ENCODE results near the gene EMP2.
"Not testable (repeated sequence)": the region's sequence is repeated elsewhere in the genome, so short reads cannot be mapped to it uniquely, and the experiment has no call there.

The EMP2 gene

DNA sequence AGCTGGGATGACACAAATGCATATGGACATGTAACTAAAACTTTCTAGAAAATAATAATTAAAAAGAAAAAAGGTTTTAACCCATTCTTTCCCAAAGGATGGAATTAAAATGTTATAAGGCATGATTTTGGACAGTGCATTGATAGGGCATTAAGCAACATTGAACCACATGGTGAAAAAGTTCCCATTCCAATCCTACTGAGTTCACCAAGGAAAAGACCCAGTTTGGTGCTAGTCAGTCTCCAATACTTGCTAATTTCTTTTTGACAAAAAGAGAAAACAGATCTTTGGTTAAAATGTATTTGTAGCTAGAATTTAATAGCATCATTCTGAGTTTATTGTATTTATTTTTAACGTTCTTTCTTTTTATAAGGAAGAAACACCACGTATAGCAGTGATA lies 28.1 kb downstream of the EMP2 start:
- no peak for DNase-seq (ENCODE audit: low read depth)

DNA sequence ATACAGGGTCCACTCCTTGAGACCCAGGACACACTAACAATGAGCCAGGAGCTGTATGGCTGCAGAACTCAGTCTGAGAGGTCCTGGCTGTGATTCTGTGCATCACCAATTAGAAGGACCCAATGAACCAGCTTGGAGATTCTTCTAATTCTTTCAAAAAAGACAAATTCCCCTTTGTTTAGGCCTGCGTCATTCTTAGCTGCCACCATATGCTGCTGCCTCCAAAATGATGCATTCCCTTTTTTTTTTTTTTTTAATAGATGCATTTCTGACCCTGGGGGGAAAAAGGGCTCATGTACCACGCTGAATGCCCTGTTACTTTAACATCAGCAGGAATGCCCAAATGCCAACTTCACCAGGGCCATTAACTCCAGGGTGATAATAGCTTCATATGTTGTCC lies 28.5 kb downstream of the EMP2 start:
- DNase-seq (ENCODE audit: low read depth) = no peak

DNA sequence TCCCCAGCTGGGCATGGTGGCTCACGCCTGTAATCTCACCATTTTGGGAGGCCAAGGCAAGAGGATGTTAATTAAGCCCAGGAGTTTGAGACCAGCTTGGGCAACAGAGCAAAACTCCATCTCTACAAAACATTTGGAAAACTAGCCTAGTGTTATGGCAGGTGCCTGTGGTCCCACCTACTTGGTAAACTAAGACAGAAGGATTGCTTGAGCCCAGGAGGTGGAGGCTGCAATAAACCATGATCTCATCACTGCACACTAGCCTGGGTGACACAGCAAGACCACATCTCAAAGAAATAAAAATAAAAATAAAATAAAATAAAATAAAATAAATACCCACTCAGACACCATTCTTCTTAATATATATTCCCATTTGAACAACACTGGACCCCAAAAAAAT lies 32.0 kb downstream of the EMP2 start:
- DNase-seq (ENCODE audit: low read depth) = no peak

DNA sequence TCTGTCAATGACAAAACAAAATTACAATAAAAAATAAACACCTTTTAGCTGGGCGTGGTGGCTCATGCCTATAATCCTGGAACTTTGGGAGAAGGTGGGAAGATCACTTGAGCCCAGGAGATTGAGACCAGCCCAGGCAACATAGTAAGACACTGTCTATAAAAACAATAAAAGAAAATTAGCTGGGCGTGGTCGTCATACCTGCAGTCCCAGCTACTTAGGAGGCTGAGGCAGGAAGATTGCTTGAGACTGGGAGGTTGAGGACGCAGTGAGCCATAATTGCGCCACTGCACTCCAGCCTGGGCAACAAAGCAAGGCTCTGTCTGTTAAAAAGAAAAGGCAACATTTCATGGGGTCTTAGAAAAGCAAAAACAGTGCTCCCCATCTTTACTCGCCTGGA lies 32.7 kb downstream of the EMP2 start:
- no peak for DNase-seq (ENCODE audit: low read depth)

DNA sequence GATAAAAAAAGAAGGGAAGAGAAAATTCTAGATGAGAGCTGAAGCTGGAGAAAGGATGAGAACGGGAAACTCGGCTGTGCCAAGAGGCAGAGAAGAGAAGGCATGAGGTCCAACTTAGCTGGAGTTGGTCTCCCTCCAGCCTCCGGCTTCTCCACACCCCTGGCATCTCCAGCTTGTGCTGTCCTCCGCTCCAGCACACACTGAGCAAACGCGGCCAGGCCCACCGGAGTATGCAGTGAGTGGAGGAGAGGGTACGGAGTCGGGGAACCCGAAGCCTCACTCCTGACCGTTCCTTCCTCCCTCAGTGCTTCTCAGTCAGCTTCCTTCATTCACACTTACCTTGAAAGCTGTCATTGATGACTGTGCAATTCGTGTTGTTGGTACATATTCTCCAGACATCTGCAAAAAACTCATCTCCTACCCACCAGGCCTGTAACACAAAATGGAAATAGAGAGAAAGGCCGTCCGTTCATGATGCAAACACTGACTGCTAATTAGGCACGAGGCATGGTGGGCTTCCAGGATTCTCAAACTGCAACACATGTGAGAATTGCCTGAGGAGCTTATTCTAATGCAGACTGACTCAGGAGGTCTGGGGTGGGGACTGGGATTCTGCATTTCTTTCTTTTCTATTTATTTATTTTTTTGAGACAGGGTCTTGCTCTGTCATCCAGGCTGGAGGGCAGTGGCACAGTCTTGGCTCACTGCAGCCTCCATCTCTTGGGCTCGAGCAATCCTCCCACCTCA lies 37.0 kb downstream of the EMP2 start:
- DNase-seq (ENCODE audit: low read depth) = no peak

DNA sequence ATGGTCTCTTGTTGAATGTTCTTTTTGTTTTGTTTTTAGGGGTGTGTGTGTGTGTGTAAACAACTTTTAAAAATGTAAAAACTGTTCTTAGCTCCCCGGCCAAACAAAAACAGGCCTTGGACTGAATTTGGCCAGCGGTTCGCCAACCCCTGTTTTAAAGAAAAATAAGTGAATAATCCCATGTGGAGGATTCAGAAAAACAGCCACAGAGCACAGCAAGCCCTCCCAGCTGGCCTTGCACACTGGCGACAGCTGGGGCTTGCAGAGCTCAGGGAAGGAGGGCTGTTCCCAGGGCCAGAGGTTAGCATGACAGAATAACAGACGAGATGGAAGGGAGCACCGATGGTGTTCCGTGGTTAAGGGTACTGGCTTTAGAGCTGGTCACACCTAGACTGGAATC lies 39.0 kb downstream of the EMP2 start:
- DNase-seq (ENCODE audit: low read depth) = no peak

DNA sequence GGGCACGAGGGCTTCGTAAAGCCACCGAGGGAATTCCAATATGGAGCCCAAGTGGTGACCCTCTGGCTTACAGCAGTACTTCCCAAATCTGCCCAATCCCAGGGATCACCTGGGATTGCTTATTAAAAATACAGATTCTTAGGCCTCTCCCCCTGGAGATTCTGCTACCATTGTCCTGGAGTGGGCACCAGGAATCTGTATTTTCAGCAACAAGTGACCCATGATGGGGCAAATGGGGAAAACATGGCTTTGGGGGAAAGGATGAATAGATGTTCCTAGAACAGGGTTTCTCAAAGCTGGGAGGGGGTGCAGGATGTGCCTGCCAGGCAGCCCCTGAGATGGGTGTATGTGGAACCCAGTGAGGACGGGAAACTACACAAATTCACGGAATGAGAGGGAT lies 40.6 kb downstream of the EMP2 start:
- DNase-seq (ENCODE audit: low read depth) = no peak

DNA sequence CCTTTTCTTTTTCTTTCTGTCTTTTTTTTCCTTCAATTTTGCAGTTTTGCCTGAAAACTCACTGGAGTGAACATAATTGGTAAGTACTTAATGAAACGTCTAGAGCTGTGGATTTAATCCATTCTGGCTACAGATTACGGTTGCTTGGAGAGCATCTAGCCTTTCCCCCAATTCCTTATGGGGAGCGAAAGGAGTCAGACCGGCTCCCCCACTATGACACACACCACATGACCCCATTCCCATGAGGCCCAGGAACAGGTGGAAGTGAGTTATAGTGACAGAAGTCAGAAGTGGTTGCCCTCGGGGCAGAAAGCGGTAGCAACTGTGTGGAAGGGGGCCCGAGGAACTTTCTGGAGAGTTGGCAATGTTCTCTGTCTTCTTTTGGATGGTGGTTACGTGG lies 41.2 kb downstream of the EMP2 start:
- no peak for DNase-seq (ENCODE audit: low read depth)

DNA sequence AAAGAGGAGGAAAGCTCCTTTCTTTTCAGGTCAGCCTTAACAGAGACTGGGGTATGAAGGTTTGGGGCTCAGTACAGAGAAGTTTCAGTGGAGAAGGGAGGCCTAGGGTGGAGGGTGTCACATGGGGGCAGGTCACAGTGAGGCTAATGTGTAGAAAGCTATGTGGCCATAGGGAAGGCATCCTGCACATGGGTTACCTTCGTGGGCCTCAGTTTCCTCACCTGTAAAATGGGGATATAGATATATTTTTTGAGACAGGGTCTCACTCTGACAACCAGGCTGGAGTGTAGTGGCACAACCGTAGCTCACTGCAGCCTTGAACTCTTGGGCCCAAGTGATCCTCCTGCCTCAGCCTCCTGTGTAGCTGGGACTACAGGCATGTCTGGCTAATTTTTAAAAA lies 41.8 kb downstream of the EMP2 start:
- DNase-seq (ENCODE audit: low read depth) = no peak

DNA sequence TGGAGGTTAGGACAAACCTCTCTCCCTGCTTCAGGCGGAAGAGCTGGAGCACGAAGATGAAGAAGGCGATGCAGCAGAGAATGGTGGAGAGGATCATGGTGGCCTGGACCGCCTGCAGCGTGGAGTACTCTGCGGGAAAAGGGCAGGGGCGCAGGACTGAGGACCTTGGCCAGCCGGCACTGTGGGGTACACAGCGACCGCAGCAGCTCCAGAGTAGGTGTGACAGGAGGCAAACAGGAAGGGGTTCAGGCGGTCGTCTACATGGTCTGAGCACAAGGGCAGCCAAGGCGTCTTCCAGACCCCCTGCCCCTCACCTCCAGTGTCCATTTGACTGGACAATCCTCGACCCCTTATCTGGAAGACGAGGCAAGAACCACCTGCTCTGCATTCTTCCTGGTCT lies 42.5 kb downstream of the EMP2 start:
- DNase-seq (ENCODE audit: low read depth) = no peak

DNA sequence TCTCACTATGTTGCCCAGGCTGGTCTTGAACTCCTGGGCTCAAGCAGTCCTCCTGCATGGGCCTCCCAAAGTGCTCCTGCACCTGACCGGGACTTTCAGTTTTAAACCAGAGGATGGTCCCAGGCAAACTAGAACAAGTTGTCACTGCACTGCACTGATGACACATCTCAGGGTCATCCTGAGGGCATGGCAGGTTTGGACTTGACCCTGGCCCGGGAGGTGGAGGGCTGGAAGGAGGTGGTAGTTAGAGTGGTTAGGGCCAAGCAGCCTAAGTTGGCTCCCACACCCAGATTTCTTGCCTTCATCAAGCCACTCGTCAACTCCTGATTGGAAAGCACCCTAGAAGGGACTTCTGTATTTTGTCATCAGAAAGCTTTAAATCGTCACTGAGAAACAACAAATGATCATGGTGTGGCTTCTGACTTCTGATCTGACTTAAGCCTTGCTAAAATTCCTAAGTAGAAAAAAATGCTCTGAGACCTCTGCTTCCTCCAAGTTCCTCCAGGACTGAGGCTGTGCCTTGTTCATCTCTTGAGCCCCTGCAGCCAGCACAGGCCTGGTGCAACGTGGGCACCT lies 43.5 kb downstream of the EMP2 start:
- DNase-seq (ENCODE audit: low read depth) = no peak

DNA sequence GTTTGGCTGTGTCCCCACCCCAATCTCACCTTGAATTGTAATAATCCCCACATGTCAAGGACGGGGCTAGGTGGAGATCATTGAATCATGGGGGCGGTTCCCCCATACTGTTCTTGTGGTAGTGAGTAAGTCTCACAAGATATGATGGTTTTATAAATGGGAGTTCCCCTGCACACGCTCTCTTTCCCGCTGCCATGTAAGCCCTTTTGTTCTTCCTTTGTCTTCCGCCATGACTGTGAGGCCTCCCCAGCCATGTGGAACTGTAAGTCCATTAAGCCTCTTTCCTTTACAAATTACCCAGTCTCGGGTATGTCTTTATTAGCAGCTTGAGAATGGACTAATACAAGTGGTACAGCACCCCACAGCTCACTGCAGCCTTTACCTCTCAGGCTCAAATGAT lies 44.1 kb downstream of the EMP2 start:
- not testable (repeated sequence) for DNase-seq (ENCODE audit: low read depth)

DNA sequence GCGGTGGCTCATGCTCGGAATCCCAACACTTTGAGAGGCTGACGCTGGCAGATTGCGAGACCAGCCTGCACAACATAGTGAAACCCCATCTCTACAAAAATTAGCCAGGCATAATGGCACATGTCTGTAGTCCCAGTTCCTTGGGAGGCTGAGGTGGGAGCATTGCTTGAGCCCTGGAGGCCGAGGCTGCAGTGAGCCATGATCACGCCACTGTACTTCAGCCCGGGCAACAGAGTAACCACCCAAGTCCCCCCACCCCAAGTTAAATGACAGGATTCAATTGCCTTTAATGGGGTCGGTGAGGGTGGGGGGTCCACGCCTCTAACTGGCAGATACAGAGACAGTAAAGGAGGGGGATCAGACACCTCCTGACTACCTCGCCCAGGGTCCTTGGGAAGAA lies 44.9 kb downstream of the EMP2 start:
- DNase-seq (ENCODE audit: low read depth) = no peak

DNA sequence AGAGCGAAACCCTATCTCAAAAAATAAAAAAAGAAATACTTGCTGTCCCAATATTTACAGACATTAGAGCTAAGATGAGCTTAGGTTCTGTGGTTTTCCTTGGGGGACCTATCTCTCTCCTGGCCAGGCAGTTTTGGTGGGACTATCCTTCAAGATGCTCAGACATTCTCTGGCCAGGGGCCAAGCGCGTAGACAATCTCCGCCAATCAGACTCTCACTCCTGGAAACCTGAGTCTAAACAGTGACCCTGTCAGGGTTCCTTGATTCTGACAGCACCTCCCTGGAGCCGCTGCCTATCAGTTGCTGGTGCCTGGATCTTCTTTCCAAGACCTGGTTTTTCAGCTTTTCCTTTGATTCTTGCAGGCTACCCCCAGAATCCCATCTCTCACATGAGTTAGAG lies 45.6 kb downstream of the EMP2 start:
- no peak for DNase-seq (ENCODE audit: low read depth)

DNA sequence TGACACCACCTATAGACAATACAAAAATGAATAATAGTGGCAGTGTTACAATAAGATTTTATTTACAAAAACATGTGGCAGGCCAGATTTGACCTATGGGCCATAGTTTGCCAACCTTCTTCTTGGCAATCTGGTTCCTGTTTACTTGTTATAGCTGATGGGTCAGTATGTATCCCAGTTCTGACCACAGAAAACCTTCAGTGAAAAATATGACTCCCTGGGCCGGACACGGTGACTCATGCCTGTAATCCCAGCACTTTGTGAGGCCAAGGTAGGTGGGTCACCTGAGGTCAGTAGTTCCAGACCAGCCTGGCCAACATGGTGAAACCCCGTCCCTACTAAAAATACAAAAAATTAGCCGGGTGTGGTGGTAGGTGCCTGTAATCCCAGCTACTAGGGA lies 46.8 kb downstream of the EMP2 start:
- not testable (repeated sequence) for DNase-seq (ENCODE audit: low read depth)

DNA sequence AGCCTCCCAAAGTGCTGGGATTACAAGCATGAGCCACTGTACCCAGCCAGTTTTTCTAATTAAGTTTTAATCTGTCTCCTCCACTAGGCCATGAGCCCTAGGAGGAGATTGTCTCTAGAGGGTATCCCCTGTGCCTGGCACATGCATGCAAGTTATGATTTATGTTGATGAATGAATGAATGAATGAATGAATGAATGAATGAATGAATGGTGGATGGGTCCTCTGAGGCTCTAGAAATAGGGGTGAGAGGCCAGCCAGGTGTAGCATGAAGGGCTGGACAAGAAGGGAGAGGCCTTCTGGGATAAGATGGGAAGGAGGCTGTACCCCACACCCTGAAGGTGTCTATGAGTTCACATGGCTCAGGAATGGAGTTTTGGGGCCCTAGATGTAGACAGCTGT lies 48.8 kb downstream of the EMP2 start:
- no peak for DNase-seq (ENCODE audit: low read depth)

DNA sequence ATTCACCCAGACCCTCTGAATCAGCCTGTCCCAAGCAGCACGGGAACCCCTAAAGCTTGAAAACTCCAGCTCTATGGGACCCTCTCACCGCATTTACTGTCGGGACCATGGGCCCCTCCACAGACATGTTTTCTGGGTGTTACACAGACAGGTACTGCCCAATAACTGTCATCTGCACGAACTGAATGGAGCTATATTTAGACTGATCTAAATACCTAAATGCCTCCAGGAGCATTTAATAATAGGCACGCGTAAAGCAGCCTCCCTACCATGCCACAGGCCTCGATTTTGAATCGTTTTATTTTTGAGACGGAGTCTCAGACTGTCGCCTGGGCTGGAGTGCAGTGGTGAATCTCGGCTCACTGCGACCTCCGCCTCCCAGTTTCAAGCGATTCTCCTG lies 49.7 kb downstream of the EMP2 start:
- DNase-seq (ENCODE audit: low read depth) = no peak

DNA sequence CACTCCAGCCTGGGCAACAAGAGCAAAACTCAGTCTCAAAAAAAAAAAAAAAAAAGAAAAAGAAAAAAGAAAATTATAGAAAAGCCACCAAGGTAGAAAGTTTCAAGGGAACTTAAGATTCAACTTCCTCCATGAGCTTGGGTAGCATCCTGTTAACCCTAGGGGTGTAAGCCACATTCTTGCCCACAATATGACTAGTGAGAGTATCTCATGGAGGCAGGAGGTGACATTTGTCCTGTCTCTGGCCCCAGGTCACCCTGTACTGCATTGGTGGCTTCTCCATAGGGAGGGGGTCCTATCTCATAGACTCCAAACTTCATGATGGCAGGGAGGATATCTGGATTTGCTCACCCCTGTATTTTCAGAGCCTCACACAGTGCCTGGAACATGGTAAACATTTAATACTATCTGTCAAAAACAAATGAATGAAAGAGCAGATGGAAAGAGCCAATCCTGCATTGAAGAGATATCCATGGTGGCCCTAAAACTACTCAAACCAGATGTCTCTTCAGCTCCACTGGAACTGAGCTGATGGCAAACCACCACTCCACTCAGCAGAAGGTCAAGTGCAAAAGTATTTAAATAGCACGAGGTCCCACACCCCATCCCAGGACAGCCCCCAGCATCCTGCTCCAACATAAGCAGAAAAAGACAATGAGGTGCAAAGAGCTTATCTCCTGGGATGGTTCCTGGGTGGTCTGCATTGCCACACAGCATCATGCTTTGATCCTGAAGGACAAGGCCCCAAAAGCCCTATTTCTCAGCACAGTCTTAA lies 50.3 kb downstream of the EMP2 start:
- no peak for DNase-seq (ENCODE audit: low read depth)

DNA sequence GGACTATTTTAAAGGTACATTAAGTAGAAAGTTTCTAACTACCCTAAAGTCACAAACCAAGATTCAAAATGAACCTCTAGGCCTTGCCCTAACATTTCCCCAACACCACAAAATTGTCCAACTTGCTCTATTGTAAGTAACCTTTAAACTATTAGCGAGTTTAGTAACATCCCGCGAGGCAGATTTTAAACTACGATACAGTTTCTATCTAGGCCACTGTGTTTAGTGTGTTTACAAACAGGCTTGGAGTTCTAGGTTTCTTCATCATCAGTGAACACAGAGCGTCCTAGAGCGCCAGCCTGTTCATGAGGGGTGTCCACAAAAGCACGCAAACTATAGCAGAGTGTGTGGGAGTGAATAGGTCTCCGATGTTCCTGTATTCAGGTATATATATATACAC lies 51.8 kb downstream of the EMP2 start:
- no peak for DNase-seq (ENCODE audit: low read depth)

DNA sequence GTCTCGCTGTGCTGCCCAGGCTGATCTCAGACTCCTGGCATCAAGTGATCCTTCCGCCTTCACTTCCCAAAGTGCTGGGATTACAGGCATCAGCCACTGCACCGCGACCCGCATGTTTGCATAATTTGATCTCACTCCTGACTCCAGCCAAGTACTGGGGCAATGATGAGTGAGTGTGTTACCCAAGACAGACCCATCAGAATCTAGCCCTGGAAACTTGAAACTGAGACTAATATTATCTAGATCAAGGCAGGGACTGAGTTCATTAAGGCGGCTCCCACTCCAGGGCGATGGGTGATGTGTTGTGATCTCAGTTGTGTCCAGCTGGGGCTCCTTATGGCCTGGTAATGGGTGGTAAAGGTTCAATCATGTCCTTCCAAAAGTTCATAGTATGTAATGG lies 53.4 kb downstream of the EMP2 start:
- no peak for DNase-seq (ENCODE audit: low read depth)

DNA sequence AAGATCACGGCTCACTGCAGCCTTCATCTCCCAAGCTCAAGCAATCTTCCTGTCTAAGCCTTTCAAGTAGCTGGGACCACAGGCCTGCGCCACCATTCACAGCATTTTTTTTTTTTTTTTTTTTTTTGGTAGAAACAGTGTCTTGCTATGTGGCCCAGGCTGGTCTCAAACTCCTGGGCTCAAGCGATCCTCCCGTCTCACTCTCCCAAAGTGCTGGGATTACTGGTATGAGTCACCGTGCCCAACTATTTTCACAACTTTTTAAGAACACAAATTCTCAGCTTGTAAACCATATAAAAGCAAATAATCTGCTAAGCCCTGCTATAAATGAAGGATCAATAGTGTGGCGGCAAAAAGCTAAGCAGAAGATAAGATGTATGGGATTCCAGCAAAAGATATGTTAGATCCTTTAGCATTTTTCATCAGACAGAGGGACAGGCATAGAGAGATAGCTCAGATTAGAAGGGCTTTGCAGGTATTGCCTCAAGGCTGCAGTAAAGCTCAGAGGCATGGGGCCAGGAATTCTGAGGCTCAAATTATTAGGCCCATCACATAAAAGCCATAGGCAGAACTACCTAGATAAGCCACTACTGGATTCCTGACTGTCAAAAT lies 55.1 kb downstream of the EMP2 start:
- no peak for DNase-seq (ENCODE audit: low read depth)

DNA sequence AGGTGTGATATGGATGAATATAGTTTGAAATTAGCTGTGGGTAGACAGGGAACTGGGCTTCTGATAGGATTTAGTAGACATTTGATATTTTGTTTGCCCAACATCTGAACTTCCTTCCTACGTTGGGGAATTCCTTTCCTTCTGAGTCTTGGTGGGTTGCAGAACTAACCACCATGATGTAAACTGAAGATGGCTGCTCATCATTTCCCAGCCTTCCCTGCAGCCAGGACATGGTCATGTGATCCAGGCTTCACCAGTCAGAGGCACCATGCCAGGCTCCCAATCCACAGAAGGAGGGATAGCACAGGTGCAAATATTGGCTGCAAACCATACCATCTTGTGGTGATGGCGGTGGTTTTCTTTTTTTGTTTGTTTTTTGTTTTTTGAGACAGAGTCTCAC lies 57.4 kb downstream of the EMP2 start:
- no peak for DNase-seq (ENCODE audit: low read depth)

DNA sequence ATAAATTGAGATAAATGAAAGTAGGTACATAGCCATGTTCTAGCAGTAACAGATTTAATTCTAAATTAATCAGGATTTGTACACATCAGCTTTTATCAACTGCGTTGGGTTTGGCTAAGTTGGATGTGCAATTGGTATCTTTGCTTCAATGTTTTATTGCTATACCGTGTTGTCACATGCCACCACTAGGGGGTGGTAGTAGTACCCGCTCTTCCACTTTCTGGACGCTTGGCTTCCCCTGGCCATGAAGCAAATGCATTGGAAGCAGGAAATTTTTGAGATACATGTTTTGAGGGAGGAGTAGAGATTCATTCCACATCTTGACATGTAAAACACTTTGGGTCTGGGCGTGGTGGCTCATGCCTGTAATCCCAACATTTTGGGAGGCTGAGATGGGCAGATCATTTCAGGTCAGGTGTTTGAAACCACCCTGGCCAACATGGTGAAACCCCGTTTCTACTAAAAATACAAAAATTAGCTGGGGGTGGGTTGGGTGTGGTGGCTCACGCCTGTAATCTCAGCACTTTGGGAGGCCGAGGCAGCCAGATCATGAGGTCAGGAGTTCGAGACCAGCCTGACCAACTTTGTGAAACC lies 58.6 kb downstream of the EMP2 start:
- peak; percentile 6 for DNase-seq (ENCODE audit: low read depth)

Data from stimulated activated CD8-positive, alpha-beta memory T cell treated with anti-CD3 and anti-CD28 coated beads, Interleukin-12 subunit alpha, Interleukin-12 subunit beta, amount 100 ng/mL, for 4 hours (primary cell).